ENCODE results near the gene ANKIB1. TPM values are rescaled to one million over a fixed set of nuclear protein-coding genes. Genes with fewer than 3 reads are reported as not detected.

ANKIB1 gene
- total and polyA plus RNA-seq, 2 donors, result 15.2 to 70.1 TPM

DNA sequence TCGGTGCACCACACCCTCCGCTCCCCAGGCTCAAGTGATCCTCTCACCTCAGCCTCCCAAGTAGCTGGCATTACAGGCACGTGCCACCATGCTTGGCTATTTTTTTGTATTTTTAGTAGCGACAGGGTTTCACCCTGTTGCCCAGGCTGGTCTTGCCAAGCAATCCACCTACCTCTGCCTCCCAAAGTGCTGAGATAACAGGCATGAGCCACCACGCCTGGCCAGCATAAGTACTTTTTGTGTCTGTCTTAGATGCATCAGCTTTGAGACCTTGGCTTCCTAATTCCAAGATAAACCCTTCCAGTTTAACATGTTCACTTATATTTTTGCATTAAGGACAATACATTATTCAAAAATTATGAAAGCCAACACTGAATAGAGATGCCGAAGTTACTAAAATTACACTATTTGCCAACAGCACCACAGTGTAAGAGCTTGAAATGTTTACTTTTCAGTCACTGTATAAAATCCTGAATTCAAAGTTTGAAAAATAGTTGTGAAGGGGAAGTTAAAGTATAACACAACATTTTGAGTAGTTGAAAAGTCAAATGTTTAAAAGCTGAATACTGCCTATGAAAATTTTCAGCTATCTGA lies 36.5 kb downstream of the ANKIB1 start:
- H3K27ac ChIP-seq (ENCODE audit: low read depth), result no peak overlapping the region
- no peaks in the 10 kb centered on the region for H3K36me3 ChIP-seq (ENCODE audit: insufficient read depth)
- H3K4me3 ChIP-seq (ENCODE audit: low read depth, low read length), result no peak overlapping the region
- no peaks in the 10 kb centered on the region for H3K4me1 ChIP-seq (ENCODE audit: insufficient read depth)
- WGBS, result 81% methylated on average over 6 of the region's 6 CpGs
- DNase-seq (ENCODE audit: extremely low spot score), result no peak

GRCh38 chr7:92282930-92283329 lies 37.2 kb downstream of the ANKIB1 start:
- no peak for DNase-seq (ENCODE audit: extremely low spot score)
- Histone ChIP-seq H3K36me3 (ENCODE audit: insufficient read depth) (no peaks in the 10 kb centered on the region), H3K4me3 (ENCODE audit: low read depth, low read length) (no peak overlapping the region), H3K4me1 (ENCODE audit: insufficient read depth) (no peaks in the 10 kb centered on the region), H3K27ac (ENCODE audit: low read depth) (no peak overlapping the region)
- 32% methylated on average over 1 of the region's 1 CpG for WGBS

- no peak overlapping the region for H3K4me3 ChIP-seq (ENCODE audit: low read depth, low read length)
- no peak for DNase-seq (ENCODE audit: extremely low spot score)
- 94% methylated on average over 2 of the region's 2 CpGs for WGBS
- no peak overlapping the region for H3K27ac ChIP-seq (ENCODE audit: low read depth)
- H3K36me3 ChIP-seq (ENCODE audit: insufficient read depth), result no peaks in the 10 kb centered on the region
- H3K4me1 ChIP-seq (ENCODE audit: insufficient read depth), result no peaks in the 10 kb centered on the region
These were observed 43.5 kb downstream of the ANKIB1 start for GRCh38 chr7:92289321-92289720.

DNA sequence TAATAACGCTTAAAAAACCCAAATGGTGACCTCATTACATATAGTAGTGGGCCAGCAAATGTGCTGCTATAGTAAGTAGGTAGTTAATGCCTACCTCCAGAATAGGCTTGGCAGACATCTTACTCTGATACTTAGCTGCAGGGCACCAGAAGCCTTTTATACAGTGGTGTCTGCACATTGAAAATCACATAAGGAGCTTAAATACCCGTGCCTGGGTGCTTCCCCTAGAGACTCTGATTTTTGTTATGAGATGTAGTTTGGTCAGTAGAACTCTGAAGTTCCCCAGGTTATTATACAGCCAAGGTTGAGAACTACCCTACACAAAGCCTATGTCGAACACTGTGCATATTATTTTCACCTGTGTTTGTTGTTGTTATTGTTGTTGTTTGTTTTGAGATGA lies 47.2 kb downstream of the ANKIB1 start:
- no peak overlapping the region for H3K27ac ChIP-seq (ENCODE audit: low read depth)
- H3K4me3 ChIP-seq (ENCODE audit: low read depth, low read length), result no peak overlapping the region
- H3K36me3 ChIP-seq (ENCODE audit: insufficient read depth), result no peaks in the 10 kb centered on the region
- WGBS, result 79% methylated on average over 3 of the region's 3 CpGs
- no peak for DNase-seq (ENCODE audit: extremely low spot score)
- no peaks in the 10 kb centered on the region for H3K4me1 ChIP-seq (ENCODE audit: insufficient read depth)

- no peaks in the 10 kb centered on the region for H3K4me1 ChIP-seq (ENCODE audit: insufficient read depth)
- 46% methylated on average over 2 of the region's 2 CpGs for WGBS
- no peak overlapping the region for H3K27ac ChIP-seq (ENCODE audit: low read depth)
- no peak for DNase-seq (ENCODE audit: extremely low spot score)
- H3K4me3 ChIP-seq (ENCODE audit: low read depth, low read length), result no peak overlapping the region
- H3K36me3 ChIP-seq (ENCODE audit: insufficient read depth), result no peaks in the 10 kb centered on the region
These were observed 48.3 kb downstream of the ANKIB1 start for GRCh38 chr7:92293896-92294590.

DNA sequence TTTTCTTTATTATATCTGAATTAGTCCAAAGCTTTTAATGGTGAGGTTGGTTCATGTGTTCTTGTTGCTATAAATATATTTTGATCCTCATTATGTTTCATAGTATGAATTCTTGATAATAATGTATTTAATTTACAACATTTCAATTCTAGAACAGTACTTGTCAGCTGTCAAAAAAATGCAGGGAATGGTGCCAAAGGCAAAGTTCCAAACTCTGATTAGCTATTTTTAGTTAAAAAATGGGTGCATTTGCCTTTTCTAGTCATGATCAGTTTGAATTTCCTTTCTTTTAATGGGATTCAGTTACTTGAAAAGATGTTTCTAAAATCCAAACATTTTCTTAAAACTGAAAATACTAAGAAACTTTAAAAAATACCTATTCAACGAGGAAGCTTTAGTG lies 49.6 kb downstream of the ANKIB1 start:
- DNase-seq (ENCODE audit: extremely low spot score), result no peak
- no peaks in the 10 kb centered on the region for H3K4me1 ChIP-seq (ENCODE audit: insufficient read depth)
- no peak overlapping the region for H3K4me3 ChIP-seq (ENCODE audit: low read depth, low read length)
- no peak overlapping the region for H3K27ac ChIP-seq (ENCODE audit: low read depth)
- no peaks in the 10 kb centered on the region for H3K36me3 ChIP-seq (ENCODE audit: insufficient read depth)
- 55% methylated on average over 1 of the region's 1 CpG for WGBS

DNA sequence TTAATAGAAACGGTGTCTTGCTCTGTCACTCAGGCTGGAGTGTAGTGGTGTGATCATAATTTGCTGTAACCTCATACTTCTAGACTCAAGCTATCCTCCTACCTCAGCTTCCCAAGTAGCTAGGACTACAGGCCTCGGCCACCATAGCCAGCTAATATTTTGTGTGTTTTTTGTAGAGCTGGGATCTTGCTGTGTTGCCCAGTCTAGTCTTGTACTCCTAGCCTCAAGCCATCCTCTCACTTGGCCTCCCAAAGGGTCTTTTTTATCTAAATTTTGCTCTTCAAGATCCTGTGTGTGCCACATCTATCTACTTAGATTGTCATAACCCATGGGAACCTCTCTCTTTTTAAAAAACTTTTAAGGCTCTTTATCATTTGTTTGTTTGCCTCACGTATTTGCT lies 50.5 kb downstream of the ANKIB1 start:
- Histone ChIP-seq H3K4me1 (ENCODE audit: insufficient read depth) (no peaks in the 10 kb centered on the region), H3K27ac (ENCODE audit: low read depth) (no peak overlapping the region), H3K4me3 (ENCODE audit: low read depth, low read length) (no peak overlapping the region), H3K36me3 (ENCODE audit: insufficient read depth) (no peaks in the 10 kb centered on the region)
- DNase-seq (ENCODE audit: extremely low spot score), result no peak
- 90% methylated on average over 3 of the region's 3 CpGs for WGBS

GRCh38 chr7:92296880-92297445 lies 51.2 kb downstream of the ANKIB1 start:
- WGBS, result 76% methylated on average over 3 of the region's 3 CpGs
- Histone ChIP-seq H3K4me3 (ENCODE audit: low read depth, low read length) (no peak overlapping the region), H3K4me1 (ENCODE audit: insufficient read depth) (no peaks in the 10 kb centered on the region), H3K36me3 (ENCODE audit: insufficient read depth) (no peaks in the 10 kb centered on the region), H3K27ac (ENCODE audit: low read depth) (no peak overlapping the region)
- DNase-seq (ENCODE audit: extremely low spot score), result no peak

GRCh38 chr7:92297736-92298135 lies 52.0 kb downstream of the ANKIB1 start:
- Histone ChIP-seq H3K4me1 (ENCODE audit: insufficient read depth) (no peaks in the 10 kb centered on the region), H3K27ac (ENCODE audit: low read depth) (no peak overlapping the region), H3K36me3 (ENCODE audit: insufficient read depth) (no peaks in the 10 kb centered on the region), H3K4me3 (ENCODE audit: low read depth, low read length) (no peak overlapping the region)
- 80% methylated on average over 1 of the region's 1 CpG for WGBS
- DNase-seq (ENCODE audit: extremely low spot score), result no peak

DNA sequence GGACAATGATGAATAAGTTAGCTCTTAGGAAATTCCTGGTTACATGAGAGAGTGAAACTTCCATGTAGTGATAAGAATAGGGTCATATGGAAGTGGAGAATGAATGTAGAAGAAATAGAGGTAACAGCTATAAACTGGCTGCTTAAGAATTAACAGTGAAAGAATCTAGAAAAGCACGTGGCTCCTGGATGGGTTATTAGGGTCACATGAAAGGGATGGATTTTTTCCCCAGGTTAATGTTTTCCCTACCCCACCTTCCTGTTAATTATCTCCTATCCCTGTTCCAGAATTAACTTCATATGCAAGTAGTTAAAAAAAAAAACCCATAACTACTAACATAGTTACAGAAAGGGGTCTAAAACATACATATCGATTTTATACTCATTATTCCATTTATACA lies 58.0 kb downstream of the ANKIB1 start:
- Histone ChIP-seq H3K27ac (ENCODE audit: low read depth) (no peak overlapping the region), H3K4me1 (ENCODE audit: insufficient read depth) (no peaks in the 10 kb centered on the region), H3K4me3 (ENCODE audit: low read depth, low read length) (no peak overlapping the region), H3K36me3 (ENCODE audit: insufficient read depth) (no peaks in the 10 kb centered on the region)
- 96% methylated on average over 2 of the region's 2 CpGs for WGBS
- DNase-seq (ENCODE audit: extremely low spot score), result no peak

DNA sequence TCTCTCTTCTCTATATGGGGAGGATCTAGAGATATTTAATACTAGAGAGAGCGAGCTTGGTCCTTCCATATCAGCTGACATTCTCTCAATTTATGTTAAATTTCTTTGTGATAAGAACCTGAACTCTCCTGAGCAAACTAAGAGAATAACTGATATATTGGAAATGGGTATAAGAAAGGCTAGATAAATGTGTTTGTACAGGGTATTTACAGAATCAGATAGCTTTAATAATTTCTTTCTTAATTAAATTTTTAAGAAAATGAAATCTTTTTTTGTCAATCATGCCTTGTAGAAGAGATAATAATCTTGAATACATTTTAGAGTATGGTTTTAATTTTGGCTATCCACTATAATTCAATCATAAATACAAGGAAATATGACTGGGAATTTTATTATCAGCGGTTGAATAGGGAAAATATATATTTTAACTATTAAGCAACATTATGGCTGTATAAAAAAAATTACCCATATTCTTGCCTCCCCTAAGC lies 58.7 kb downstream of the ANKIB1 start:
- Histone ChIP-seq H3K4me1 (ENCODE audit: insufficient read depth) (no peaks in the 10 kb centered on the region), H3K4me3 (ENCODE audit: low read depth, low read length) (no peak overlapping the region), H3K27ac (ENCODE audit: low read depth) (no peak overlapping the region), H3K36me3 (ENCODE audit: insufficient read depth) (no peaks in the 10 kb centered on the region)
- 95% methylated on average over 2 of the region's 2 CpGs for WGBS
- DNase-seq (ENCODE audit: extremely low spot score), result no peak

DNA sequence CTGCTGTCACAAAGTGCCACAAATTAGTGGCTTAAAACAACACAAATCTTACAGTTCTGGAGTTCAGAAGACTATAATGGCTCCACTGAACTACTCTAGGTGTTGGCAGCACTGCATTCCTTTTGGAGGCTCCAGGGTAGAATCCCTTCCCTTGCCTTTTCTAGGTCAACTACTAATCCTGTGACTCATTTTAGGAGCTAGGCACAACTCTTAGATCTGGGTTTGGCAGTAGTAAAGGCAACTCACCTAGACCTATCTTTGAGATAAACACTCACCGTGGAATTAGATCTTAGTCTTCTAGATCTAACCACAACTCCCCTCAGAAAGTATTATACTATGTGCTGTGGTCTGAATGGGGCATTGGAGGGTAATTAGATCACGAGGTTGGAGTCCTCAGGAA lies 60.4 kb downstream of the ANKIB1 start:
- no peaks in the 10 kb centered on the region for H3K36me3 ChIP-seq (ENCODE audit: insufficient read depth)
- WGBS, result 92% methylated on average over 2 of the region's 2 CpGs
- no peaks in the 10 kb centered on the region for H3K4me1 ChIP-seq (ENCODE audit: insufficient read depth)
- no peak for DNase-seq (ENCODE audit: extremely low spot score)
- H3K27ac ChIP-seq (ENCODE audit: low read depth), result no peak overlapping the region
- H3K4me3 ChIP-seq (ENCODE audit: low read depth, low read length), result no peak overlapping the region

GRCh38 chr7:92313055-92313454 lies 67.3 kb downstream of the ANKIB1 start:
- Histone ChIP-seq H3K27ac (ENCODE audit: low read depth) (no peak overlapping the region), H3K4me1 (ENCODE audit: insufficient read depth) (no peaks in the 10 kb centered on the region), H3K4me3 (ENCODE audit: low read depth, low read length) (no peak overlapping the region), H3K36me3 (ENCODE audit: insufficient read depth) (no peaks in the 10 kb centered on the region)
- no peak for DNase-seq (ENCODE audit: extremely low spot score)
- 93% methylated on average over 3 of the region's 3 CpGs for WGBS

- 92% methylated on average over 3 of the region's 3 CpGs for WGBS
- H3K4me1 ChIP-seq (ENCODE audit: insufficient read depth), result no peaks in the 10 kb centered on the region
- no peak for DNase-seq (ENCODE audit: extremely low spot score)
These were observed 73.5 kb downstream of the ANKIB1 start for GRCh38 chr7:92319243-92319642.

More at GRCh38 chr7:92319243-92319642, 73.5 kb downstream of the ANKIB1 start:
- Histone ChIP-seq H3K27ac (ENCODE audit: low read depth) (no peak overlapping the region), H3K36me3 (ENCODE audit: insufficient read depth) (no peaks in the 10 kb centered on the region), H3K4me3 (ENCODE audit: low read depth, low read length) (no peak overlapping the region)
